ENCODE results near the gene MUC6.

MUC6 gene

DNA sequence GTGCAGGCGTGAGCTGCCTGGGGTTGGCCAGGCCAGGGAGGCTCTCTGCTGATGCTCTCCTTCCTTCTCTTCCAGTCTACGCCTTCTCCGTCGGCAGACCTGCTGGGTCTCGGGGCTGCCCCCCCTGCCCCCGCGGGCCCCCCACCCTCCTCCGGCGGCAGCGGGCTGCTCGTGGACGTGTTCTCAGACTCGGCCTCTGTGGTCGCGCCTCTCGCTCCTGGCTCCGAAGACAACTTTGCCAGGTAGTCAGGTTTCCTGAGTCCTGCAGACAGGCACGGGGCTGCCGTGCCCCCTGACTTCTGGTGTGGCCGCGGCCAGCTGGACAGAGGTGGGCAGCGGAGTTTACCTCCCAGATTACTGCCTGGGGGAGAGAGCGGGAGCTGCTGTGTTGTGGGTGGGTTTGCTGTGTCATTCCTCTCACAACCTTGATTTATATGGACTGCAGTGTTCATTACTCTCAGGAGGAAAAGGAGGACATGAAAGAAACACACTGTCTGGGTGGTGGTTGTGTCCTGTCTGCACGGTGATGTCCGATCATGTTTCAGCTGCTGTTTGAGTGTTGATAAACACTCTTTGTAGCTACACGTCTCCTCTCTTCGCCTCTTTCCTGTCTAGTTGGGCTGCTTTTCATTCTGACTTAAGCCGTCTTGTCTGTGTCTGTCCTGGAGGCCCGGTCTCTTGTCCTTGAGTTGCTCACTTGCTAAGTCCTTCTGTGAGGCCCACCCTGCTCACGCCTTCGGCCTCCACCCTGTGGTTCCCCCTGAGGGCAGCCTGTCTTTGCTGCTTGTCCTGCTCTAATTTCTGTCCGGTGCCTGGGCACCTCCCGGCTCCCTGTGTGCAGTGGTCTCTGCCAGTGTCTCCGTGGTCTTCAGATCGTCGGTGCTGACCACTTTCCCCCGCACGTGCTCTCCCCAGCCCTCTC lies 35.9 kb downstream of the MUC6 start:
- DNase-seq (ENCODE audit: low spot score) = no peak

DNA sequence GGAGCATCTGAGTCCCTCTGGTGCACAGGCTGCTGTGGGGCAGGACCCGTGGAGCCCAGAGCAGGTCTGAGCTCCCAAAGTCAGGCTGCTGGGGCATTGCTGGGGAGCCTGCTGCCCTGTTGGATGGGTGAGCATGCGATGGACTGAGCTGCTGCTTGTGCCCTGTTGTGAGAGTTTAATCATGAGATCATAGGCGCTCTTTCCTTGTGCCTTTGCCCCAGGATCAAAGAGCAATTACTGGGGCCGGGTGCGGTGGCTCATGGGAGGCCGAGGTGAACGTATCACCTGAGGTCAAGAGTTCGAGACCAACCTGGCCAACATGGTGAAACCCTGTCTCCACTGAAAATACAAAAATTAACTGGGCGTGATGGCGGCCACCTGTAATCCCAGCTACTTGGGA lies 37.5 kb downstream of the MUC6 start:
- no peak for DNase-seq (ENCODE audit: low spot score)
- TF ChIP-seq, protein P1, sequence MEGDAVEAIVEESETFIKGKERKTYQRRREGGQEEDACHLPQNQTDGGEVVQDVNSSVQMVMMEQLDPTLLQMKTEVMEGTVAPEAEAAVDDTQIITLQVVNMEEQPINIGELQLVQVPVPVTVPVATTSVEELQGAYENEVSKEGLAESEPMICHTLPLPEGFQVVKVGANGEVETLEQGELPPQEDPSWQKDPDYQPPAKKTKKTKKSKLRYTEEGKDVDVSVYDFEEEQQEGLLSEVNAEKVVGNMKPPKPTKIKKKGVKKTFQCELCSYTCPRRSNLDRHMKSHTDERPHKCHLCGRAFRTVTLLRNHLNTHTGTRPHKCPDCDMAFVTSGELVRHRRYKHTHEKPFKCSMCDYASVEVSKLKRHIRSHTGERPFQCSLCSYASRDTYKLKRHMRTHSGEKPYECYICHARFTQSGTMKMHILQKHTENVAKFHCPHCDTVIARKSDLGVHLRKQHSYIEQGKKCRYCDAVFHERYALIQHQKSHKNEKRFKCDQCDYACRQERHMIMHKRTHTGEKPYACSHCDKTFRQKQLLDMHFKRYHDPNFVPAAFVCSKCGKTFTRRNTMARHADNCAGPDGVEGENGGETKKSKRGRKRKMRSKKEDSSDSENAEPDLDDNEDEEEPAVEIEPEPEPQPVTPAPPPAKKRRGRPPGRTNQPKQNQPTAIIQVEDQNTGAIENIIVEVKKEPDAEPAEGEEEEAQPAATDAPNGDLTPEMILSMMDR (IDR thresholded peaks at IDR 0.05; ENCODE audit: extremely low read depth, missing control alignments) = no peak

More for the DNA sequence above, 35.9 kb downstream of the MUC6 start:
- TF ChIP-seq, protein P1 (IDR thresholded peaks at IDR 0.05; ENCODE audit: extremely low read depth, missing control alignments) = no peak

DNA sequence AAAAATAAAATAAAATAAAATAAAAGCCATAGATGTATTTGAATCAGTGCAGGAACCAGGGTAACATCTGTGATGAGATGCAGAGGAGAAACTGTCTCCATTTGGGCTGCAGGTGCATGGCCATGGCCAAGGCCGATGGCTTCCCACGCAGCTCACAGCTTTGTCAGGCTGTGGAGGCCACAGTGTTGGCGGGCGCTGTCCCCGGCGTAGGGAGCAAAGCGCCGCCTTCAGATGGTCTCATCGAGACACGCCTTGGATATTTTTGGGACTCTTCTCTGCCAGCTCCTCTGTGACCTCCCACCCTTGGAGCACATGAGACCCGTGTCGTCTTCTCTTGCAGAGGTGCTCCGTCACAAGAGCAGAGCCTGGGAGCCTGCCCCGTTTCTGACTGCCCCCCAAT lies 38.6 kb downstream of the MUC6 start:
- DNase-seq (ENCODE audit: low spot score) = no peak
- TF ChIP-seq, protein P1 (IDR thresholded peaks at IDR 0.05; ENCODE audit: extremely low read depth, missing control alignments) = no peak

DNA sequence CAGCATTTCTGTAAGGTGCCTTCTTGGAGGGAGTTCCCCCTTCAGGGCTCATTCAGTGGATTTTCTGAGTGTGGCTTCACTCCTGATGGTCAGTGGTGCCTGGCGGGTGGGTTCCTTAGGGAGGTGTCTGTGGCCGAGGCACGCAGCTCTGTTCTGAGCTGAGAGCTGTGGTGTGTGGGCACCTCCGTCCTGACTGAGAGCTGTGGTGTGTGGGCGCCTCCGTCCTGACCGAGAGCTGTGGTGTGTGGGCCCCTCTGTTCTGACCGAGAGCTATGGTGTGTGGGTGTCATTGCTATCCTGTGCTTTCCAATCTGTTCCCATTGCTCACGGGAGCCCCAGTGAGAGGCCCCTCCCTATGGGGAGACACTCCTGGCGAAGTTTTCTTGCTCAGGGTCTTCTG lies 39.8 kb downstream of the MUC6 start:
- no peak for DNase-seq (ENCODE audit: low spot score)
- TF ChIP-seq, protein P1 (IDR thresholded peaks at IDR 0.05; ENCODE audit: extremely low read depth, missing control alignments) = no peak

DNA sequence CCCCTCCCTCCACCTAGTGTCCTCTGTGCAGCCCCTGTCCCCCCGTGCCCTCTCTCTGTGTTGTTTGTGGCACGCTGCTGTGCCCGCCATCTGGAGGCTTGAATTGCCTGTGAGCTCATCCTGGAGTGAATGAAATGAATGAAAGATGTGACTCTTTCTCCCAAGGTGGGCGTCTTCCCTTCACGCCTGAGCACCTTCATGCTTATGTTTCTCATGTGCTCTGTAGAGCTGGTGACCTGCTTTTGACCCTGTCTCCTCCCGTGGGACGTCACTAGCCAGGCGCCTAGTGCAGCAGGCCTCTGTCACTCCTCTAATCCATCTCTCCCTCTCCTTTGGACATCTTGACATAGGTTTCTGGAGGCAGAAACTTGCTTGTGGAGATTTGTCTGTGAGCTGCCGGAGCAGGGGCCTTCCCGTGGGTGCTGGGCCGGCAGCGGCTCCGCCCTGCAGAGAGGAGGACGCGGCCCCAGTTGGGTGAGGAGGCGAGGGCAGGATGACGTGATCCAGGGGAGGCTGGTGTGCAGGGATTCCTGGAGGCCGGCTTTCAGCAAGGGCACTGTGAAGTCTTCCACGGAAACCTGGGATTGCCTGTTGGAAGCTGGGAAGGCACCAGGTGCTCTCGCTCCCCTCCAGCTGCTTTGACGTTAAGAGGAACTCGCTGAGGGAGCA lies 40.6 kb downstream of the MUC6 start:
- TF ChIP-seq, protein P1 (IDR thresholded peaks at IDR 0.05; ENCODE audit: extremely low read depth, missing control alignments) = no peak
- DNase-seq (ENCODE audit: low spot score) = peak; percentile 92

DNA sequence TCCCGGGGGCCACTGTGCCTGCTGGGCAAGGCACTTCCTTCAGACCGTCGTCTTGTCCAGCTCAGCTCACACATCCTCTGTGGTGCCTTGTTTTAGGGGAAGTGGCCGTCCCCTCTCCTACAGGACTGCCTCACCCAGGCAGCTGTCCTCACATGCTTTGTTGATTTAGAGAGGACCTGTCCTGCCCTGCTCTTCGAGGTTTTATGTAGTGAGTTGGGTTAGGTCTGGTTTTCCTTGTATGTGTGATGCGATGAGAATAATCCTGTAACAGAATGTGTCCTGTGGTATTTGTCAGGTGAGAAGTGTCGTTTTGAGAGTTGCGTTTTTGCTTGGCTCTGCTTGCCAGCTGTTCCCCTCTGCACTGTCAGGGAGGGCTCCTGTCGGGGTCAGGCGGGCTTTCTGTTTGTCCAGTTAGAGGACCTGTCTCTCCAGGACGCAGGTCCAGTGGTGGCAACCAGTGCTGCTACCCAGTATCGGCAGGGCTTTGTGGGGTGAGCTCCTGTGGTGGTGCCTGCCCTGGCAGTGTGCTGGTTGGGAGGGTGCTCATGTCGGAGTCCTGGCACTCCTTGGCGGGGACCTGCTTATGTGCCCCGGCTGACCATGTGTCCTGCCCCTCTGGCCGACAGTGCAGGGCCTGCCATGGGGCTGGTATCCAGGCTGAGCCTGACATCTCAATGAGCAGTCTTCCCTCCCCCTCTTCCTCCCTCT lies 41.3 kb downstream of the MUC6 start:
- peak; percentile 68 for DNase-seq (ENCODE audit: low spot score)
- TF ChIP-seq, protein P1 (IDR thresholded peaks at IDR 0.05; ENCODE audit: extremely low read depth, missing control alignments) = no peak

Measured in GM20000 (cell line).